Tibial nerve (tissue), 4 donors: Measurements from ENCODE around the gene MARK2. TPM values are rescaled to one million over a fixed set of nuclear protein-coding genes. Genes with fewer than 3 reads are reported as not detected.

Source experiments
- DNase-seq, 2 donors: peaks; one replicate each; pipeline ENCODE4 v3.0.0-alpha.2; 2019; ENCODE audit warnings: low spot score in 2 of 2
- H3K27ac ChIP-seq, 4 donors: fragments of 200-600 bp; sonication (generic) in 3 of 4; one replicate each; pipeline ENCODE4 v1.5.1; 2017 to 2019; ENCODE audit warnings: mild to moderate bottlenecking in 1 of 4
- H3K27me3 ChIP-seq, 2 donors: fragments of 200-600 bp; sonication (generic) in 1 of 2; one replicate each; pipeline versions ENCODE4 v1.5.1 to v1.6.0; 2017 to 2019
- H3K36me3 ChIP-seq, 3 donors: fragments of 200-600 bp; sonication (generic); one replicate each; pipeline ENCODE4 v1.5.1; 2018 to 2019
- H3K4me1 ChIP-seq, 4 donors: fragments of 200-600 bp; sonication (generic) in 3 of 4; one replicate each; pipeline ENCODE4 v1.5.1; 2017 to 2019
- H3K4me3 ChIP-seq, 4 donors: fragments of 200-600 bp; sonication (generic) in 3 of 4; one replicate each; pipeline ENCODE4 v1.5.1; 2017 to 2019; ENCODE audit warnings: mild to moderate bottlenecking in 1 of 4, moderate library complexity in 1 of 4
- H3K9me3 ChIP-seq, 4 donors: fragments of 200-600 bp; sonication (generic) in 3 of 4; one replicate each; pipeline ENCODE4 v1.5.1; 2017 to 2019
- CTCF ChIP-seq, 5 experiments: fragments of 200-600 bp in 3 of 5; fragments of 450-650 bp in 2 of 5; sonication (generic) in 3 of 5; IDR thresholded peaks; one replicate each; pipeline ENCODE4 v1.5.1; 2016 to 2019; ENCODE audit warnings: antibody characterized with exemption in 5 of 5, mild to moderate bottlenecking in 3 of 5, moderate library complexity in 2 of 5
- EP300 ChIP-seq, 2 donors: sonication (generic); formaldehyde crosslinking; IDR thresholded peaks; one replicate each; pipeline ENCODE4 v1.6.1; 2017; ENCODE audit warnings: antibody characterized with exemption in 2 of 2, mild to moderate bottlenecking in 1 of 2
- POLR2A ChIP-seq, 2 donors: fragments of 450-650 bp; IDR thresholded peaks; one replicate each; pipeline ENCODE4 v1.6.1; 2017; ENCODE audit warnings: antibody characterized with exemption in 2 of 2, mild to moderate bottlenecking in 2 of 2, moderate library complexity in 2 of 2
- WGBS, 2 donors: methylation state at CpG; one replicate each; pipeline ENCODE4 v1.1.5; 2018; 5-methylcytosine and 5-hydroxymethylcytosine counted together
- total RNA-seq, 4 donors: library from RNA; depleted of rRNA; stranded (reverse); fragments of >200 nt; gene quantifications; one replicate each; pipeline ENCODE4 v1.1.0, GENCODE V29; 2016

The MARK2 gene
- total RNA-seq, 4 donors from 2014 or later, result 22.1 to 32.1 (median 23.6) TPM

- Histone ChIP-seq H3K9me3 (no peaks in the 10 kb centered on the region), H3K4me1 (peaks cover 0 to 65% (median 32%) of the 10 kb centered on the region in 4 donors), H3K27me3 (no peaks in the 10 kb centered on the region), H3K36me3 (peaks cover 0 to 3% (median 3%) of the 10 kb centered on the region in 3 donors), H3K27ac (no peak overlapping the region), H3K4me3 (no peak overlapping the region)
- 90% methylated on average over 27 to 33 of the region's 34 CpGs for WGBS, 2 donors
- no peak for DNase-seq
- TF ChIP-seq POLR2A (IDR thresholded peaks at IDR 0.05) (no peak), CTCF (IDR thresholded peaks at IDR 0.05) (no peak), EP300 (IDR thresholded peaks at IDR 0.05) (no peak)
These were observed 75.2 kb downstream of the MARK2 start for GRCh38 chr11:63913866-63914830.

- H3K36me3 ChIP-seq, result no peaks in the 10 kb centered on the region
- TF ChIP-seq EP300 (IDR thresholded peaks at IDR 0.05) (no peak), CTCF (IDR thresholded peaks at IDR 0.05) (no peak), POLR2A (IDR thresholded peaks at IDR 0.05) (no peak)
- H3K4me3 ChIP-seq, result no peak overlapping the region
- peaks cover 0 to 65% (median 38%) of the 10 kb centered on the region in 4 donors for H3K4me1 ChIP-seq
- 68 to 93% methylated on average over 8 to 18 of the region's 20 CpGs for WGBS, 2 donors
- no peaks in the 10 kb centered on the region for H3K9me3 ChIP-seq
- H3K27ac ChIP-seq, result no peak overlapping the region
- H3K27me3 ChIP-seq, result no peaks in the 10 kb centered on the region
- DNase-seq, result no peak
These were observed 76.2 kb downstream of the MARK2 start for GRCh38 chr11:63914896-63915691.

GRCh38 chr11:63915961-63916836 lies 77.3 kb downstream of the MARK2 start:
- Histone ChIP-seq H3K4me3 (peak overlapping the region; percentile 22 to 60 (median 41)), H3K36me3 (no peaks in the 10 kb centered on the region), H3K4me1 (peaks cover 0 to 62% (median 42%) of the 10 kb centered on the region in 4 donors), H3K27ac (peak overlapping the region in 1 of 4 donors; percentile 8), H3K27me3 (no peaks in the 10 kb centered on the region), H3K9me3 (no peaks in the 10 kb centered on the region)
- 1 to 3% methylated on average over 28 to 42 of the region's 56 CpGs for WGBS, 2 donors
- peak in 1 of 2 donors; percentile 24 for DNase-seq
- TF ChIP-seq CTCF (IDR thresholded peaks at IDR 0.05) (peak in 4 of 5 experiments; percentile 21 to 40 (median 33)), EP300 (IDR thresholded peaks at IDR 0.05) (no peak)

DNA sequence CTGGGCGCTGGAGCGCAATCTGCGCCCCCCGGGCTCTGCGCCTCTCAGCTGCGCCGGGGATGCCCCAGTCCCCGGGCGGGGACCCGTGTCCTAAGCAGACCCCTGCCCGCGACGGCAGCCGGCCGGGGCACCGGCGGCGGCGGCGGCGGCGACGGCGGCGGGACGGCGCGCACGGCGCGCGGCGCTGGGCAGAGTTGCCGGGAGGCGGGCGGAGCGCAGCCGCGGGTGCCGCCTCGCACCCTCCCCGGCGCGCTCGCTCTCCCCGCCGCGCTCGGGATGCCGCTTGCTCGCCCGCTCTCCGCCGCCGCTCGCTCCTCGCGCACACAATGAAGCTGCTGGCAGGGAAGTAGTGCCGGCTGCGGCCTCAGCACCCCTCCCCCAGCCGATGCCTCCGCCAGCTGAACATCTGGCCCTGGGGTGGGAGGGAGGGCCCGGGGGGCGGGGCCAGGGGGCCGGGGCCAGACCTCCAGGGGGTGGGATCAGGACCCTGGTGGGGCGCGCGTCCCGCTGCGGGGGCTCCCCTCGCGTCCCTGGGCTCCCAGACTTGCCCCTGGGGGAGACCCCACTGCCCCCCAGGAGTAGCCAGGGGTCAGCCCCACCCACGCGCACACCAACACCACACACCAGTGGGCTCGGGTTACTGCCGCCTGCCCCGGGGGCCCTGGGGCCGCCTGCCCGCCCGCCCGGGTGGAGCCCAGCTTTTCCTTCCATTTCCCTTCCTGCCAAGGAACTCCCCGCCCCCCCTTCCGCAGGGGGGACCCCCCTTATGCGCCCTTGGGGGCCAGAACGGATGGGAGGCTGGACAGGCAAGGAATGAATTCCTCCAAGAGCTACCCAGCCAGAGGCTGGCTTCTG lies 78.2 kb downstream of the MARK2 start, which contains the start of gene RCOR2:
TSS of gene RCOR2 (minus strand) at position 328 of the 855 bp plus-strand sequence. CDS start 708 bp downstream, outside the sequence.
- no peak for TF ChIP-seq CTCF (IDR thresholded peaks at IDR 0.05)
- peak in 1 of 2 donors; percentile 11 for TF ChIP-seq EP300 (IDR thresholded peaks at IDR 0.05)
- no peak for TF ChIP-seq POLR2A (IDR thresholded peaks at IDR 0.05)
- DNase-seq, result peak; percentile 42 to 47
- no peaks in the 10 kb centered on the region for H3K9me3 ChIP-seq
- H3K4me3 ChIP-seq, result peak within 1 kb of the TSS; percentile 27 to 60 (median 52)
- WGBS, 2 donors, result 0 to 1% methylated on average over 12 to 18 of the region's 85 CpGs
- H3K36me3 ChIP-seq, result no peaks in the 10 kb centered on the region
- peak within 1 kb of the TSS in 3 of 4 donors; percentile 59 to 80 (median 61) for H3K27ac ChIP-seq
- no peaks in the 10 kb centered on the region for H3K27me3 ChIP-seq
- peaks cover 0 to 56% (median 42%) of the 10 kb centered on the region in 4 donors for H3K4me1 ChIP-seq
